Choroid plexus epithelial cell (primary cell): Measurements from ENCODE around the gene ACTN3.

Source experiments
- DNase-seq: peaks from one replicate; pipeline ENCODE4 v3.0.0-alpha.2; 2010; ENCODE audit warnings: low read depth
- H3K4me3 ChIP-seq: 2 replicates; pipeline ENCODE4 v1.5.1; 2011; ENCODE audit warnings: low read depth, mild to moderate bottlenecking, control low read depth, low read length, moderate library complexity
- TF ChIP-seq, protein P1 (sequence below): conservative IDR thresholded peaks from 2 replicates; pipeline ENCODE4 v1.5.1; 2011; ENCODE audit warnings: low read depth, mild to moderate bottlenecking, control low read depth, inconsistent platforms, low read length, moderate library complexity

Gene ACTN3

DNA sequence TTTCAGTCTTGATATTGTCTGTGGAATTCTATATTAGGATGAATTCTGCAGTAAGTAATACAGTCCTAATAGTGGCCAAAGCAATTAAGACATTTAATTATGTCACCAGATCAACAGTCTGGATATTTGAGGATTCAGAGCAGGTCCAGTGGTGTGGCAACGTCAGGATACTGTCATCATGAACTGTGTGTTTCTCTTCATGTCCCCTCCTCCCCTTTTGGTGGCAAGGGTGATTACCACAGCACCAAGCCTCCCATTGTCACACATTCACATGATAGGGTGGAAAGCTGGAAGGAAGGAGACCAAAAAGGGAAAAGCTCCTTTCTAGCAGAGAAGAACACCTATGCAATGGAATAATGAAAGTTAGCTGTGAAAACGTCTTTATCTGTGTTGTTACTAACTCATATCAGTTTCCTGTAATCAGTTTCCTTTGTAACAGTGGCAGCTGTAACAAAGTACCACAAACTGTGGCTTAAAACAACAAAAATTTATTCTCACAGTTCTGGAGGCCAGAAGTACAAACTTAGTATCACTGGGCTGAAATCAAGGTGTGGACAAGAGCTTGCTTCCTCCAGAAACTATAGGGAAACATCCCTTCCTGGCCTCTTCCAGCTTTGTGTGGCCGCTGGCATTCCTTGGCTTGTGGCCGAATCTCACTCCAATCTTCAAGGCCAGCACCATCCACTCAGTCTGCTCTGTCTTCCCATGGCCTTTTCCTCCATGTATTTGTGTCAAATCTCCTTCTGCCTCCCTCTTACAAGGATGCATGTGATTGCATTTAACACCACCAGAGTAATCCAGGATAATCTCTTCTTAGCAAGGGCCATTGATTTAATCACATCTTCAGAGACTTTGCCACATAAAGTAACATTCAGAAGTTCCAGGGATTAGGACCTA lies 63.3 kb downstream of the ACTN3 start:
- TF ChIP-seq, protein P1, sequence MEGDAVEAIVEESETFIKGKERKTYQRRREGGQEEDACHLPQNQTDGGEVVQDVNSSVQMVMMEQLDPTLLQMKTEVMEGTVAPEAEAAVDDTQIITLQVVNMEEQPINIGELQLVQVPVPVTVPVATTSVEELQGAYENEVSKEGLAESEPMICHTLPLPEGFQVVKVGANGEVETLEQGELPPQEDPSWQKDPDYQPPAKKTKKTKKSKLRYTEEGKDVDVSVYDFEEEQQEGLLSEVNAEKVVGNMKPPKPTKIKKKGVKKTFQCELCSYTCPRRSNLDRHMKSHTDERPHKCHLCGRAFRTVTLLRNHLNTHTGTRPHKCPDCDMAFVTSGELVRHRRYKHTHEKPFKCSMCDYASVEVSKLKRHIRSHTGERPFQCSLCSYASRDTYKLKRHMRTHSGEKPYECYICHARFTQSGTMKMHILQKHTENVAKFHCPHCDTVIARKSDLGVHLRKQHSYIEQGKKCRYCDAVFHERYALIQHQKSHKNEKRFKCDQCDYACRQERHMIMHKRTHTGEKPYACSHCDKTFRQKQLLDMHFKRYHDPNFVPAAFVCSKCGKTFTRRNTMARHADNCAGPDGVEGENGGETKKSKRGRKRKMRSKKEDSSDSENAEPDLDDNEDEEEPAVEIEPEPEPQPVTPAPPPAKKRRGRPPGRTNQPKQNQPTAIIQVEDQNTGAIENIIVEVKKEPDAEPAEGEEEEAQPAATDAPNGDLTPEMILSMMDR = no peak
- no peak for DNase-seq
- no peak overlapping the region for H3K4me3 ChIP-seq

DNA sequence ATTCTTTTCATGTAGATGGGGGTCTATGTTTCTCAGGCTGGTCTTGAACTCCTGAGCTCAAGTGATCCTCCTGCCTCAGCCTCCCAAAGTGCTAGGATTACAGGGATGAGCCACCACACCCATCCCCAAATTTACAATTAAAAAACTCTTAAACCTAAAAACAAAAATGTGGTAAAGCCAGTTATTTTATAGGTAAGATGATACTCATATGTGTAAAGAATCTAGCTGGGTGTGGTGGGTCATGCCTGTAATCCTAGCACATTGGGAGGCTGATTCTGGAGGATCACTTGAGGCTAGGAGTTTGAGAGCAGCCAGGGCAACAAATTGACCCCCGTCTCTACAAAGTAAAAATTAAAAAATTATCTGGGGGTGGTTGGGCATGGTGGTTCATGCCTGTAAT lies 65.8 kb downstream of the ACTN3 start:
- H3K4me3 ChIP-seq = no peak overlapping the region
- TF ChIP-seq, protein P1 = no peak
- no peak for DNase-seq
